GM21737 (cell line): ENCODE measurements around the gene LRRC75A.

Experiments
- ATAC-seq: cut with Tn5 transposase; IDR thresholded peaks from one replicate; pipeline ENCODE4 v1.9.1; 2021; ENCODE audit warnings: mild to moderate bottlenecking, moderate library complexity; ENCODE audit not compliant: unreplicated experiment

The LRRC75A gene

GRCh38 chr17:16473044-16474011 is 18.7 kb downstream of the LRRC75A start:
- ATAC-seq, result no peak

GRCh38 chr17:16472539-16472938 is 19.5 kb downstream of the LRRC75A start:
- no peak for ATAC-seq

GRCh38 chr17:16471295-16471694 is 20.7 kb downstream of the LRRC75A start:
- ATAC-seq, result no peak

DNA sequence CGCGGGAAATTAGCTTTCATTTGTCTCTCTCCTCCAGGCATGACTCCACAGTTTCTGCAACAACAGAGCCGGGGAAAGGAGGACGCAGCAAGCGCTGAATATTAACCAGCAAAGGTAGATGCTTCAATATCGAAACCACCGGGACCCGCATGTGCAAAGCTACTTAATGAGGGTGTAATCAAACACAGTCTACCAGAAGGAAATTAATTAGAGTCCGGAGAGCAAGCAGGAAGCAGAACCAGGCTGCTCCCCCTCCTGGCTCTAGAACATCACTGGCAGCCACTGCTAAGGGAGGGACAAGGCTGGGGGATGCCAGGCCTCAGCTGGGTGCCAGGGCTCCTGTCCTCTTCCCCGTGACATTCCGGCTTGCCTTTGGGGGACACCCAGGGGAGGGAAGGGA is 21.7 kb downstream of the LRRC75A start:
- ATAC-seq, result no peak

GRCh38 chr17:16468428-16468992 is 23.5 kb downstream of the LRRC75A start:
- ATAC-seq, result no peak

- no peak for ATAC-seq
Observed at GRCh38 chr17:16467886-16468285, 24.1 kb downstream of the LRRC75A start.

- ATAC-seq, result no peak
Observed at GRCh38 chr17:16467044-16467443, 24.9 kb downstream of the LRRC75A start.

DNA sequence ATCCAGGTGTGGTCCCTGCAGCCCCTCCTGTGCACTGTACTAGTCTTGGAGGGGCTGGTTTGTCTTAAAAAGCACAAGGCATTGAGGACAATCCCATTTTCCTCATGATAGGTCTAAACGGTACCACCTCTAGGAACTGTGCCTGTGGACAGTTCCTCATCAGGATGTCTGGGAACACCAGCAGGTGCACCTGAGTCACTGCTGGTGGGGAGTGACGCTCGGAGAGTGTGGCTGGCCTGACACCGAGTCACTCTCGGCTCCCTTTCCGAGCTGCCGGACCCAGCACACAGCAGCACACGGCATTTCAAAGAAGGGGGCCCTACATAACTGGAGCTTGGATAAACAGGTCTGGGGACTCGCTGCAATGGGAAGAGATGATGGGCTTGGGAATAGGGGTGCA is 25.6 kb downstream of the LRRC75A start:
- ATAC-seq, result no peak

- no peak for ATAC-seq
Observed at GRCh38 chr17:16465861-16466338, 26.1 kb downstream of the LRRC75A start.

- ATAC-seq, result no peak
Observed at GRCh38 chr17:16465052-16465312, 27.0 kb downstream of the LRRC75A start.

GRCh38 chr17:16464303-16465051 is 27.5 kb downstream of the LRRC75A start:
- no peak for ATAC-seq

- ATAC-seq, result no peak
Observed at GRCh38 chr17:16463358-16464302, 28.4 kb downstream of the LRRC75A start.

DNA sequence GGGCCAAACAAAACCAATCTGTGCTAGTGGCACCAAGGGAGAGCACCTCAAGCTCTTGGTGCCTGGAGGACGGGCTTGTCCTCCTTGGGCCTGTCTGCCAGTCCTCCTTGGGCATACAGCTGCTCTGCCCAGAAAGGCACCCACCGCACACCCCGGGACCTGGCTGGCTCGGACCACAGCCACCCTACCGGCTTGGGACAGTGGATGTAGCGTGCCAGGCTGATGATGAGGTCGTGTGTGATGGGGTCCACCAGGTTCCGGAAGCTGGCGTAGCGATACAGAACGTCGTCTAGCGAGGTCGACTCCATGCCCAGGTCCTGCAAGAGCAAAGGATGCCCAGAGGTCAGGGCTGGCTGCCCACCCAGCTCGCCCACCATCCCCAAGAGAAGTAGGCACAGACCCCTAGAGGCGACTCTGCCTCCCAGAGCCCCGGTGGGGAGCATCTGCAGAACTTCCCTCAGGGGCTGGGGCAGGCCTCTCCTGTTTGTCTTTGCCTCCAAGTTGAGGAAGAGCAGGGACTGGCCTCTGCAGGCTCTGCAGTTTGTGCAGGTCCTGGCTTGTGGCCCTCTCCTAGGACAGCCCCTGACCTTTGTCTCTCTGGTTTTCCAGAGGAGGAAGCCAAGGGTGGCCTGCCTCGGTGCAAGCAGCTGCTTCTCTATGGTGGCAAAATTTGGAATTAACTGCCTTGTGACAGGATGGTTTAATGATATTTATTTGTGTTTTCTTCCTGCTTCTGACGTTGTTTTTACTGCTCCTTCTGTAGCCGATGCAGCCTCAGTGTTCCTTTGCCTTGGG is 29.7 kb downstream of the LRRC75A start:
- ATAC-seq, result no peak

GRCh38 chr17:16461606-16461866 is 30.5 kb downstream of the LRRC75A start:
- no peak for ATAC-seq

- no peak for ATAC-seq
Observed at GRCh38 chr17:16460796-16461605, 31.0 kb downstream of the LRRC75A start.

- no peak for ATAC-seq
Observed at GRCh38 chr17:16459855-16460550, 32.0 kb downstream of the LRRC75A start.

DNA sequence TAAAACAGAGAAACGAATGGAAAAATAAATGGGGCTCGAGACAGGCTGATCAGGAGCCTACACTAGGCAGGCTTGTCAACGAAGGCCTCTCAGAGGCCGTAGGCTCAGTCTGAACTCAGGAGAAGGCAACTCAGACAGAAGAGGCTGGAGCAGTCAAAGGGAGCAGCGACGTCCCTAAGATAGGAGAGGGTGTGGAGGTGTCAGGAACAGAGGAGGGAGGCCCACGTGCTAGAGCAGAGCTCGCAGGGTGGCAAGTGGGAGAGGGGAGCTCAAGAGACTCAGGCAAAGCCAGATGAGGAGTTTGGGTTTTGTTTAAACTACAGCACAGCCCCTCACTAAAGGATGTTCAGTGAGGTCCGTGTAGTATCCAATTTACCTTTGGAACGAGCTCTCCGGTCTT is 32.7 kb downstream of the LRRC75A start:
- no peak for ATAC-seq

GRCh38 chr17:16456742-16457316 is 35.2 kb downstream of the LRRC75A start:
- no peak for ATAC-seq
